ENCODE results near the gene HSPA12A.

The HSPA12A gene

DNA sequence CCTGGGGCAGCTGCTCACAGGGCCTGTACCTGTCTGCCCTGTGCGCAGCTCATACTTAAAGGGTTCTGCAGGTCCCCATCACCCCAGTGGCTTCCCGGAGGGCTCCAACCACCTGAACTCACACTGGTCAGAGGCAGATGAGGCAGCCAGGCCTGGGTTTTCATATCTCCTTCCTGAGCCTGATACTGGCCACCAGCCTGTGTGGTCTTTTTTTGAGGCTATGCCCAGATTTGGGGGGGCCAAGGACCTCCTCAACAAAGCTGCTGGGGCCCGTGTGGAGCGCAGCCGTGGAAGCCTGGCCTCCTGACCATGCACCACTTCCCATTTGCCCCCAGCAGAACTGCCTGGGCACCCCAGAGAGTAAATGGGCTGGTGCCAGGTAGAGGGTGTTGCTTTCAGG lies 95.9 kb downstream of the HSPA12A start:
- Histone ChIP-seq H3K36me3 (no peaks in the 10 kb centered on the region), H3K4me3 (ENCODE audit: low read depth, low read length) (no peak overlapping the region), H3K27ac (no peak overlapping the region), H3K27me3 (ENCODE audit: insufficient read depth, low read depth, severe bottlenecking) (no peaks in the 10 kb centered on the region), H3K9me3 (ENCODE audit: severe bottlenecking) (peaks cover 4% of the 10 kb centered on the region)
- DNase-seq = no peak
- no peak for TF ChIP-seq CTCF (IDR thresholded peaks at IDR 0.05; ENCODE audit: low read depth, low read length)

DNA sequence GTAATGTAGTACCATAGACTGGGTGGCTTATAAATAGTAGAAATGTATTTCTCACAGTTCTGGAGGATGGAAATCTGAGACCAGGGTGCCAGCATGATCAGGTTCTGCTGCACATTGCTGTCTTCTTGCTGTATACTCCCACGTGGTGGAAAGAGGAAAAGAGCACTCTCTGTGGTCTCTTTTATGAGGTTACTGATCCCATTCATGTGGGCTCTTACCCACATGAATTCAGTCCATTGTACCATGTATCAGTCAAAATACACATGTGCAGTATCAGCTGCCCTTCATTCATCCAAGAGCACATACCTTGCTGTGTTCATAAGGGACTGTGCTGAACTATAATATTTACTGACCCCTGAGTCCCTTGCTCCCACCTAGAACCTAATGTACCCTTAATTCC lies 104.5 kb downstream of the HSPA12A start:
- Histone ChIP-seq H3K27me3 (ENCODE audit: insufficient read depth, low read depth, severe bottlenecking) (no peaks in the 10 kb centered on the region), H3K9me3 (ENCODE audit: severe bottlenecking) (no peaks in the 10 kb centered on the region), H3K27ac (no peak overlapping the region), H3K36me3 (no peaks in the 10 kb centered on the region), H3K4me3 (ENCODE audit: low read depth, low read length) (no peak overlapping the region)
- TF ChIP-seq CTCF (IDR thresholded peaks at IDR 0.05; ENCODE audit: low read depth, low read length) = no peak
- DNase-seq = no peak

DNA sequence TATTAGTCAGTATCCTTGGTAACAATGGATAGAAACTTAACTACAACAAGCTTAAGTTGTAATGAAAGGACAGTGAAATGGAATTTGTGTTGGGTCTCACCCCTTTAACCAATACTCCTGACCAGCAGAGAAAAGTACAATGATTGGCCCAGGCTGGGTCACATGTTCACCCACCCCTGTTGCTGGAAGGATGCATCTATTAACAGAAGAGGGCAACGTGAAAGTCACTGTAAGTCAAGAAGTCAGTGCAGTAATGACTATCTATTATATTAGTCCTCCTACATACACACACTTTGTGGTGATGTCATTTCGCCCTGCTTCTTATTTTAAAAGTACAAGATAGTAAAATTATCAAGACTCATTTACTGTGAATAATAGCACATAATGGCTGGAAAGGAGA lies 105.4 kb downstream of the HSPA12A start:
- no peak overlapping the region for H3K4me3 ChIP-seq (ENCODE audit: low read depth, low read length)
- no peaks in the 10 kb centered on the region for H3K27me3 ChIP-seq (ENCODE audit: insufficient read depth, low read depth, severe bottlenecking)
- no peak overlapping the region for H3K27ac ChIP-seq
- no peak for TF ChIP-seq CTCF (IDR thresholded peaks at IDR 0.05; ENCODE audit: low read depth, low read length)
- H3K36me3 ChIP-seq = no peaks in the 10 kb centered on the region
- H3K9me3 ChIP-seq (ENCODE audit: severe bottlenecking) = no peaks in the 10 kb centered on the region
- DNase-seq = no peak

DNA sequence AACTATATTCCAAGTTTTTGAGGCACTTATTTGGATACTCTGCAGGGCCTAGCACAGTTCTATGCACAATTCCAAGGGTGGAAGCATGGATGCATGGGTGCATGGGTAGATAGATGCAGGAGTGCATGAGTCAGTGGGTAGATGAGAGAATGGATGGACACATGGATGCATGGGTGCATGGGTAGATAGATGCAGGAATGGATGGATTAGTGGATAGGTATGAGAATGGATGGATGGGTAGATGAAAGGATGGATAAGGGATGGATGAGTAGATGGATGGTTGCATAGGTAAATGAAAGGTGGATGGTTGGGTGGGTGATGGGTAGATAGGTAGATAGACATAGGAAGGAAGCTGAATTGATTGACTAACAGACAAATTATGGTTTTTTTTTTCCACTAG lies 106.0 kb downstream of the HSPA12A start:
- Histone ChIP-seq H3K9me3 (ENCODE audit: severe bottlenecking) (no peaks in the 10 kb centered on the region), H3K36me3 (no peaks in the 10 kb centered on the region), H3K27me3 (ENCODE audit: insufficient read depth, low read depth, severe bottlenecking) (no peaks in the 10 kb centered on the region), H3K27ac (no peak overlapping the region), H3K4me3 (ENCODE audit: low read depth, low read length) (no peak overlapping the region)
- no peak for DNase-seq
- TF ChIP-seq CTCF (IDR thresholded peaks at IDR 0.05; ENCODE audit: low read depth, low read length) = no peak

DNA sequence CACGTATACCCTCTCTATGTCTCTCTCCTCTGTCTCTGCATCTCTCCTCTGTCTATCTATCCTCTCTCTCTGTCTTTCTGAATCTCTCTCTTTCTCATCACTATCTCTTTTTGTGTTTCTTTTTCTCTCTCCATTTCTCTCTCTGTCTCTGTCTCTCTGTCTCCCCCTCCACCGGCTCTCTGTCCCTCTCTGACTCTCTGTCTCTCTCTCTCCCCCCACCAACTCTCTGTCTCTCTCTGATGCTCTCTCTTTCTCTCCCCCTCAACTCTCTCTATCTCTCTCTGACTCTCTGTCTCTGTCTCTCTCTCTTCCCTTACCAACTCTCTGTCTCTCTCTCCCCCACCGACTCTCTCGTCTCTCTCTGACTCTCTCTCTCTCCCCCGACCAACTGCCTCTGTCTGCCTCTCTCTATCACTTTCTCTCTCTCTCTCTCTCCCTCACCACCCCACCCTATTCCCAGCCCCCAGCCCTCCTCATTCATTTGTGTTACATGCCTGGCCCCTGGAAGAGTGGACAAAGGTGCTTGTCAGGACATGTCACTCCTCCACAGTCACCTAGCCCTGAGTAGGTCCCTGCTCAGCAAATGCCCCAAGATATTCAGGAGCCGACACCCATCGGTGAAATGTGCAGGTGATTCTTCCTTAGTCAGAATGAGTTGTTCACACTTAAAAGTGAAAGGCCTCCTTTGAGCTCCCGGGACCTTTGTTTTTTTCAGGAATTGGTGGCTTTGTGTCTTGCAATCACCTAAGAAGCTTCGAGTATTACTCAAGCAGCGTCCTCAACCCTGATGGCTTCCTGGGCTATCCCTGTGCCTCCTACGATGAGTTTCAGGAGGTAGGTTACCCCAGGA lies 108.0 kb downstream of the HSPA12A start:
- Histone ChIP-seq H3K27me3 (ENCODE audit: insufficient read depth, low read depth, severe bottlenecking) (no peaks in the 10 kb centered on the region), H3K27ac (no peak overlapping the region), H3K9me3 (ENCODE audit: severe bottlenecking) (no peaks in the 10 kb centered on the region), H3K4me3 (ENCODE audit: low read depth, low read length) (no peak overlapping the region), H3K36me3 (no peaks in the 10 kb centered on the region)
- TF ChIP-seq CTCF (IDR thresholded peaks at IDR 0.05; ENCODE audit: low read depth, low read length) = no peak
- no peak for DNase-seq

DNA sequence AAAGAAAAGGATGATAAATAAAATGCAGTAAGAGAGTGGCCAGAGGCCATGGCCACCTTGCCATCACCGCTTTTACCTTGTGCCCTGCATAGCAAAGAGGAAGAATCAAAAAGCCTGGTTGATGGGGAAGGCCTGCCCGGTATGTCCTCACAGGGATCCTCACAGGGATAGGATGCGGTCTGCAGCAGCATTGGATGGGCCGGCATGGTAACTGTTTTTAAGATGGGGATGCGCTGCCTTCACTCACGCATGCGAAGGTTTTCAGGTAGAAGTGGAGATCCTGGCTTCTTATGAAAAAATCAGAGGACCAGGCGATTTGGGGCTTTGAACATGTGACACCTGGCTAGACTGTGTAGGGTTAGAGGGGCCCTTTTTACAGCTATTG lies 109.2 kb downstream of the HSPA12A start:
- Histone ChIP-seq H3K27ac (no peak overlapping the region), H3K36me3 (no peaks in the 10 kb centered on the region), H3K4me3 (ENCODE audit: low read depth, low read length) (no peak overlapping the region), H3K27me3 (ENCODE audit: insufficient read depth, low read depth, severe bottlenecking) (no peaks in the 10 kb centered on the region), H3K9me3 (ENCODE audit: severe bottlenecking) (no peaks in the 10 kb centered on the region)
- DNase-seq = no peak
- no peak for TF ChIP-seq CTCF (IDR thresholded peaks at IDR 0.05; ENCODE audit: low read depth, low read length)
